Middle frontal gyrus (tissue), 1 donor: ENCODE data around the gene SLC48A1.

Experiments used
- DNase-seq: peaks from one replicate; pipeline ENCODE4 v3.0.0-alpha.2; 2015; ENCODE audit warnings: low spot score; ENCODE audit errors: extremely low spot score

The SLC48A1 gene

DNA sequence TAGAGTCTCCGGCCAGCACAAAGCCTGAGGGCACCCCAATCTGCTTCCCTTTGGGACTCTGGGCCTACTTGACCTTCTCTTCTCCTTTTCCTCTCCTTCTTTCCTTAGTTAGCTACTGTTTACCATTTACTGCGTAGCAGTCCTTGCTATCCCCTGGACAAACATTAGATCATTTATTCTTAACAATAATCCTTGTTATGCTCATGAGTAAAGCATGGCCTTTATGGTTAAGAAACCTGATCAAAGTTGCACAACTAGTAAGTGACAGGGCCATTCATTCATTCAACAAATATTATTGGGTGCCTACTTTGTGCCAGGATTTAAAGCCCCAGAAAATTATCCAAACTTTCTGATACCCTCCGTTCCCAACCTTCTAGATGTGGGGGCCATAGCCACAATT, 49.8 kb downstream of the SLC48A1 start:
- no peak for DNase-seq

DNA sequence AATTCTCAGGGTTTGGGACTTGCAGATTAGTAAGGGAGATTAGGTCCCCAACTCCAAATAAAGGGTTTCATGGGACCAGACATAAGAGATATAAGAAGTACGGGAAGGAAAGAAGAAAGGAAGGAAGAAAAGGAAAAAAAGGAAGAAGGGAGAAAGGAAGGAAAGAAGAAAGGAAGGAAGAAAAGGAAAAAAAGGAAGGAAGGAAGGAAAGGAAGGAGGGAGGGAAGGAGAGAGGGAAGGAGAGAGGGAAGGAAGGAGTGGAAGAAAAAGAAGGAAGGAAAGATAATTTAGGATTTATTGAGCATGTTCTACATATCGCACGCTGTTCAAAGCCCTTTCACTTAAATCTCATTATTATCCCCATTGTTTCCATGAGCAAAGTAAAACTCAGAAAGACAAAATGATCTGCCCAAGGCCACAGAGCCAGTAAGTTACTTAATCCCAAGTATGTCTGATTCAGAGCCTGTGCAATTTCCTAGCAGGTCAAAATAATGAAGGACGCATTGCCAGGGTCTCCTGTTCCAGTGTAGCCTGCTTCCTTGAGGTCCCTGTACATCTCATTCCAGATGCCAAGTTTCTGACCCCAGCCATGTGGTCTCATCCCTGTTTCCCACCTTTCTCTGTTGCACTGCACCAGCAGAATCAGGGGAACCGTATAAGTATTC, 50.5 kb downstream of the SLC48A1 start:
- DNase-seq = no peak

DNA sequence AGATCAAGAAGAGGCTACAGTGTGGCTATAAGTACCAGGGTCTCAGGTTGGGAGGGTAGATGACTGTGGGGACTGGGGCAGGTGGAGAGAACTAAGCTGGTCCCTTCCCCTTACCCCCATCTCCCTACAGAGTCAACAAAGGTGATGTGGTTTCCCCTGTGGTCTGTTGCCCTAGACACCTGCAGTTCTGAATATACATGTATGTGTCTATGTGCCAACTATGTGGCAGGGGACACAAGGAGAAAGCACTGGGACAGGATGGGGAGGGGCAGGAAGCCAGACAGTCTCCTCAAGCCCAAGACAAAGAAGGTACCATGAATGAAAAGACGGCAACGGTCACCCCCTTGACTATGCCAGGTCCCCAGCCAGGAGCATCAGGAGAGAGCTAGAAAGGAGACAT, 51.2 kb downstream of the SLC48A1 start:
- no peak for DNase-seq

DNA sequence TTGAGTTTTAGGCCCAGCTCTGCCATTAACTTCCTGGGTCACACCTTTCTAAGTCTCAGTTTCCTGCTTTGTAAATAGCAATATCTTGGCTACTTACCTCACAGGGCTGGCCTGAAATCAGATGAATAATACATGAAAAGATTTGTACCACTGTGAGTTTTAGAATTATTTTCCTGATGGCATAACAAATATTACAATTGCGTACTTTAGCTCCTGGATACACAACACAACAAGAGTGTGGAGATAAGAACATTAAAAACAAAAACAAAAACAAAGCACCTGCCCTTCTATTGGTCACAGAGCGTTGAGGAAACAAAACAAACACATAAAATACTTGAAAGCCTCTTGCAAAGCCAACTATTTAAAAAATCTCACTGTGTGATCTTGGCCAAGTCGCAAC, 51.6 kb downstream of the SLC48A1 start:
- DNase-seq = no peak

DNA sequence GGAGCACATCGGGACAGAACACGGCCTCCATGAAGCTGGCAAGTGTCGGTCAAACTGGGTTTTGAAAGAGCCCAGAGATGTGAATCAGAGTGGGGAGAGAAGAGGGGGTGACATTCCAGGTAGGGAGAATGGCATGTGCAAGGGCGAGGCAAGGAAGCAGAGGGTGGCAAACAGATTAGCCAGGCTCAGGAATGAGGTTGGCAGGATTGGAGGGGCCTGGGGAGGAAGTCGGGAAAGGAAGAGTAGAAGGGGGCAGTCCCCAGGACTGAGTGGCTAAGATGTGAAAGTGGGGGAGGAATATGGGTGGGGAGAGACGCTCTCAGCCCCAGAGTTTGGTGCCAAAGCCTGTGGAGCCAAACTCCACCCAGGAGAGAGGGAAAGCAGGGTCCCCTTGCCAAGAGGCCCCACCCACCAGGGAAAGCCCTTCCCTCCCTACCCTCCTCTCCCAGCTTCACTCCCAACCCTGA, 52.2 kb downstream of the SLC48A1 start:
- DNase-seq = no peak

DNA sequence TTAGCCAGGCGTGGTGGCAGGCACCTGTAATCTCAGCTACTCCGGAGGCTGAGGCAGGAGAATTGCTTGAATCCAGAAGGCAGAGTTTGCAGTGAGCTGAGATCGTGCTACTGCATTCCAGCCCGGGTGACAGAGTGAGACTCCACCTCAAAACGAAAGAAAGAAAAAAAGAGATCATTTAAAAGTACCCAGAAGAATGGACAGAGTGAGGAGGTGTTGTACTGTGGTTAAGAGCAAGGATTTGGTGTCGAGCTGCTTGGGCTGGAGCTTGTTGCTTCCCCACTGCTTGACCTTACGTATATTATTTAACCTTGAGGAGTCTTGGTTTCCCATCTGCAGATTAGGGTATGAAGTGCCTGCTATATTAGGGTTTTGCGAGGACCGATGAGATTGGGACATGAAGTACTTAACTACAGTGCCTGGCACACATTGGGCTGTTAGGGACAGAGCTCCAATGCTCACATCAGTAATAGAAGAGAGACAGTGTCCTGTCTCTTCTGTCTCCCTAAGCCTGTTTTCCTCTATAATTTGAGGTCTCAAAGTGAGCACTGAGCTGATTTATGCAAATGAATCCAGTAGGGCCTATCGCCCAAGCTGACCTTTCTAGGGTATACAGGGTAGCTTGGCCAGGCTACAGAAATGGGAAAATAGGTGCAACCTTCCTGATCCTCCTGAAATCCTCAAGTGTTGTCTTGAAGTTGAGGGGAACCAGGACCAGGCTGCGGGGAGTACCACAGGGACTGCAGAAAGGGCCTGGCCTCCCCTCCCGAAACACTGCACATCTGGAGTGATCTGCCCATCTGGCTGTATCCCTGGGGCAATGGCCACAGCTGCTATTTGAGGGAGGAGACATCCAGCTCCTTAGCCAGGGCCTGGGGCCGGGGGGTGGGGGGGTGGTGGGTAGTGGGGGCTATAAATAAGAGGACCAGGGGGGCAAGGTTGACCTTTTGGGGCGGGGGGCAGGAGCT, 55.3 kb downstream of the SLC48A1 start:
- no peak for DNase-seq

DNA sequence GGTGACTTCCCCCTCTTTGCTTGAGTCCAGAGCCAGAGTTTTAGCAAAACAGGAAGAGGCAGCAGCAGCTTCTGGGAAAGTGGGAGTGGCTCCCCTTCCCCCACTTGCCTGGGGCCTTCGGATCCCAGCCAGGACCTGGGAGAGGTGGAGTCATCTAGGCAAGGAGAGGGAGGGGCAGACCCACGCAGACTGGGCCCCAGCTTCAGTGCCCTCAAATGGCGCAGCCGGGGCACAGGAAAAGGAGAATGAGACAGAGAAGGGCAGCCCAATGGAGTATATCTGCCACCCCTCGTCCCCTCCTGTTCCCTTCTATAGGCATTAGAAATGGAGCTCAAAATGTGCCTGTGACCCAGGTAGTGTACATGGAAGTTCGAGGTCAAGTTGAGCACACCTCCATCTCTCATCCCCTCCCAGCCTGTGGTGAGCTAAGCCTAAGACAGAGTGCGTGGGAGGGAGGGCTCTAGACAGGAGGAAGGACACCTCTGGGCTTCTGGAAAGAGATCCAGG, 56.0 kb downstream of the SLC48A1 start:
- DNase-seq = no peak

DNA sequence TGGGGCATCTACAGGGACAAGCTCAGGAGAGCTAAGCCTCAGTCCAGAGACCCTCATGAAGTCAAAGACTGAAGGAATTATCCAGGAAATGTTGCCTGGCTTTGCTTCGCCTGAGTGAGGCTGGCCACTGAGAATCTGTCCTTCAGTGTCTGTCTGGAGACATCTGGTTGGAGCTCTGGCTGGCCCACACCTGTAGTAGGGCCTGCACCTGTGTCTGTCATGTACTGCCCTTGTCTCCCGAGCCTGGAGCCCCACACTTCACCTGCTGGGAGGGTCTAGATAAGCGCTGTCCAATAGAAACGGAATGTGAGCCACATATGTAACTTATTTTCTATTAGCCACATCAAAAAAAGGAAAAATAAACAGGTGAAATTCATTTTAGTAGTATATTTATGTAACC, 56.5 kb downstream of the SLC48A1 start:
- no peak for DNase-seq
